ENCODE measurements around the gene SLCO1A2.

DNA sequence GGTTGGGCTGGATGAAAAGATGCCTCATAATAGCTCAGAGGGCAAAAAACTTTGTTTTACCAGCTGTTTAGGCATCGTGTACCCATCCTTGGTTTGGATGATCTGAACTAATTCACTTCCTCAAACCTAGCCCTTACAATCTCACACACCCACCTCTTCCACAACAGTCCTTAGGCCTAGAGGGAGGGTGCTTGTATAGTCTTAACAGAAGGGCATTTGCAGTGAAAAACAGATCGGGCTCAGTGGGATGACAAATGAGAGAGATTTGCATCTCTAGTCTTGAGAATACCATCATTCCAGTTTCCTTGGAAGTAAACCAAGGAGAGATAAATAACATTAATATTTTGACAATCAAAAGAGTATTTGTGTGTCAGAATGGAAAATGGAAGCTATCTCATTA is 11.0 kb downstream of the SLCO1A2 start:
- TF ChIP-seq CTCF (IDR thresholded peaks at IDR 0.05) (no peak), POLR2A (IDR thresholded peaks at IDR 0.05) (no peak)

Measured in tibial nerve (tissue), 3 donors.